Peyer's patch (tissue), 4 donors: Measurements from ENCODE around the gene PPM1L. TPM values are rescaled to one million over a fixed set of nuclear protein-coding genes. Genes with fewer than 3 reads are reported as not detected.

Source experiments
- DNase-seq, 3 donors: peaks; one replicate each; pipeline ENCODE4 v3.0.0-alpha.2; 2017 to 2019
- H3K27ac ChIP-seq, 4 donors: fragments of 200-600 bp; sonication (generic); one replicate each; pipeline ENCODE4 v1.5.1; 2016 to 2019
- H3K27me3 ChIP-seq, 2 donors: fragments of 200-600 bp; sonication (generic); one replicate each; pipeline ENCODE4 v1.5.1; 2019
- H3K36me3 ChIP-seq, 3 donors: fragments of 200-600 bp; sonication (generic); one replicate each; pipeline ENCODE4 v1.5.1; 2016 to 2019
- H3K4me1 ChIP-seq, 4 donors: fragments of 200-600 bp; sonication (generic); one replicate each; pipeline ENCODE4 v1.5.1; 2016 to 2019
- H3K4me3 ChIP-seq, 4 donors: fragments of 200-600 bp; sonication (generic); 1 replicate in 3 of 4; 2 replicates in 1 of 4; pipeline ENCODE4 v1.5.1; 2016 to 2019; ENCODE audit warnings: mild to moderate bottlenecking in 1 of 4
- H3K9me3 ChIP-seq, 4 donors: fragments of 200-600 bp; sonication (generic); one replicate each; pipeline ENCODE4 v1.5.1; 2016 to 2019; ENCODE audit warnings: mild to moderate bottlenecking in 1 of 4
- CTCF ChIP-seq, 6 experiments: fragments of 450-650 bp in 4 of 6; fragments of 200-600 bp in 2 of 6; sonication (generic) in 1 of 6; IDR thresholded peaks; one replicate each; pipeline ENCODE4 v1.5.1; 2017 to 2019; ENCODE audit warnings: antibody characterized with exemption in 6 of 6, mild to moderate bottlenecking in 3 of 6, moderate library complexity in 1 of 6
- POLR2A ChIP-seq, 2 donors: fragments of 450-650 bp; IDR thresholded peaks; one replicate each; pipeline ENCODE4 v1.5.1; 2017; ENCODE audit warnings: antibody characterized with exemption in 2 of 2, mild to moderate bottlenecking in 2 of 2, moderate library complexity in 2 of 2
- total RNA-seq, 4 donors: library from RNA; depleted of rRNA; stranded (reverse); fragments of >200 nt; gene quantifications; one replicate each; pipeline ENCODE4 v1.1.0, GENCODE V29; 2016

PPM1L gene
- total RNA-seq, 4 donors from 2014 or later: 8.4 to 17.8 (median 12.7) TPM

- Histone ChIP-seq H3K9me3 (no peaks in the 10 kb centered on the region), H3K4me3 (no peak overlapping the region), H3K4me1 (no peaks in the 10 kb centered on the region), H3K27me3 (no peaks in the 10 kb centered on the region), H3K27ac (no peak overlapping the region), H3K36me3 (no peaks in the 10 kb centered on the region)
- TF ChIP-seq CTCF (IDR thresholded peaks at IDR 0.05) (no peak), POLR2A (IDR thresholded peaks at IDR 0.05) (no peak)
- no peak for DNase-seq
Measured at GRCh38 chr3:160815280-160815679, 59.2 kb downstream of the PPM1L start.

GRCh38 chr3:160820022-160820421 lies 64.0 kb downstream of the PPM1L start:
- Histone ChIP-seq H3K27ac (no peak overlapping the region), H3K4me1 (no peaks in the 10 kb centered on the region), H3K36me3 (no peaks in the 10 kb centered on the region), H3K9me3 (no peaks in the 10 kb centered on the region), H3K4me3 (no peak overlapping the region), H3K27me3 (no peaks in the 10 kb centered on the region)
- DNase-seq: no peak
- no peak for TF ChIP-seq CTCF (IDR thresholded peaks at IDR 0.05)
- TF ChIP-seq POLR2A (IDR thresholded peaks at IDR 0.05): no peak

- no peak for DNase-seq
- Histone ChIP-seq H3K4me1 (no peaks in the 10 kb centered on the region), H3K36me3 (no peaks in the 10 kb centered on the region), H3K27me3 (no peaks in the 10 kb centered on the region), H3K9me3 (no peaks in the 10 kb centered on the region), H3K27ac (no peak overlapping the region), H3K4me3 (no peak overlapping the region)
- TF ChIP-seq CTCF (IDR thresholded peaks at IDR 0.05) (no peak), POLR2A (IDR thresholded peaks at IDR 0.05) (no peak)
Measured at GRCh38 chr3:160820430-160820829, 64.4 kb downstream of the PPM1L start.

GRCh38 chr3:160822936-160823335 lies 66.9 kb downstream of the PPM1L start:
- no peaks in the 10 kb centered on the region for H3K4me1 ChIP-seq
- H3K4me3 ChIP-seq: no peak overlapping the region
- no peaks in the 10 kb centered on the region for H3K27me3 ChIP-seq
- no peak overlapping the region for H3K27ac ChIP-seq
- H3K36me3 ChIP-seq: no peaks in the 10 kb centered on the region
- no peaks in the 10 kb centered on the region for H3K9me3 ChIP-seq
- no peak for TF ChIP-seq POLR2A (IDR thresholded peaks at IDR 0.05)
- TF ChIP-seq CTCF (IDR thresholded peaks at IDR 0.05): no peak
- no peak for DNase-seq

- no peaks in the 10 kb centered on the region for H3K9me3 ChIP-seq
- TF ChIP-seq POLR2A (IDR thresholded peaks at IDR 0.05): no peak
- no peak for TF ChIP-seq CTCF (IDR thresholded peaks at IDR 0.05)
- no peak overlapping the region for H3K27ac ChIP-seq
- no peaks in the 10 kb centered on the region for H3K36me3 ChIP-seq
- H3K4me3 ChIP-seq: no peak overlapping the region
- H3K27me3 ChIP-seq: no peaks in the 10 kb centered on the region
- no peak for DNase-seq
- H3K4me1 ChIP-seq: no peaks in the 10 kb centered on the region
Measured at GRCh38 chr3:160825311-160825800, 69.3 kb downstream of the PPM1L start.

- Histone ChIP-seq H3K27ac (no peak overlapping the region), H3K9me3 (no peaks in the 10 kb centered on the region), H3K4me1 (no peaks in the 10 kb centered on the region), H3K4me3 (no peak overlapping the region), H3K27me3 (no peaks in the 10 kb centered on the region), H3K36me3 (no peaks in the 10 kb centered on the region)
- DNase-seq: no peak
- TF ChIP-seq POLR2A (IDR thresholded peaks at IDR 0.05): no peak
- no peak for TF ChIP-seq CTCF (IDR thresholded peaks at IDR 0.05)
Measured at GRCh38 chr3:160826408-160826807, 70.4 kb downstream of the PPM1L start.
